HCEC 1CT (cell line): ENCODE measurements around the gene RAB36.

Source experiments
- DNase-seq: peaks from one replicate; pipeline ENCODE4 v3.0.0-alpha.2; 2017

Gene RAB36, protein sequence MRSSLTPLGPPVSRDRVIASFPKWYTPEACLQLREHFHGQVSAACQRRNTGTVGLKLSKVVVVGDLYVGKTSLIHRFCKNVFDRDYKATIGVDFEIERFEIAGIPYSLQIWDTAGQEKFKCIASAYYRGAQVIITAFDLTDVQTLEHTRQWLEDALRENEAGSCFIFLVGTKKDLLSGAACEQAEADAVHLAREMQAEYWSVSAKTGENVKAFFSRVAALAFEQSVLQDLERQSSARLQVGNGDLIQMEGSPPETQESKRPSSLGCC

DNA sequence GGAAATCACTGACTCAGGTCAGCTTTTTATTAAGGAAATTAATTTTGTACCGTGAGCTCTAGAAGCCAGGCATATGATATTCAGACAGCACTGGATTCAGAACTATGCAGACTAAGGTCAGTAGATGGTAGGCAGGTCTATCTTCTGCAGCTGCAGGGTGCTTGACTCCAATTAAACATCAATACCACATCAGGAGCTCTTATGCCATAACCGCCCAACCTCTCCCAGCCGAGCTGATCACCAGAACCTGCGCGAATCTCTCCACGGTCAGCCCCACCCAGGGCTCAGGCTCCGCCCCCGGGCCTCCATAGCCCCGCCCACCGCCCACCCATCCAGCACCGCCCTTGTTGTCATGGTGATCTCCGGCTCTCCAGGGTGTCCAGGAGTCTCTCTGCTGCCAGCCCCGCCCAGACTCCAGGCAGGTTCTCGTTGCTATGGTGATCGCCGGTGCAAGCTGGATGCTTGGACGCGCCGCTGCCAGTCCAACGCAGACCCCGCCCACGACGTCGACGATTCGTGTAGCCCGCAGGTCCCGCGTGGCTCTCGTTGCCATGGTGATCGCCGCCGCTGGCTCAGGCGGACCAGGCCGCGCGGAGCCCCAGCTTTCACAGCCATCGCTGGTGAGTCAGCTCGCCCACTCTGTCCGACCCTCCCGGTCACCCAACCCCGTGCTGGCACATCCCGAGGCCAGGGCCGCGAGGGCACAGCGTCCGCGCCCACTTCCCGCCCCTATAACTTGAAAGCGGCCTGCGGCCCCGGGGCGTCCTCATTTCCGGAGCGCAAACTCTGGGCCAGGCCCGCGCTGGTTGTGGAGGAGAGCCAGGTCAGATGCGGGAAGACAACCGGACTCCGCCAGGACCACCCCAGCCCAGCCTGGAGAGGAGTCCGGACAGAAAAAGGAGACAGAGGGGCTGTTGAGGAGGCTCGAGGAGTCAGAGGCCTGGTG lies at the start of gene RAB36:
Gene RAB36 (plus strand): TSS at position 546 of the 946 bp plus-strand sequence. CDS start 1,140 bp downstream, outside the sequence.
- peak; percentile 97 for DNase-seq

DNA sequence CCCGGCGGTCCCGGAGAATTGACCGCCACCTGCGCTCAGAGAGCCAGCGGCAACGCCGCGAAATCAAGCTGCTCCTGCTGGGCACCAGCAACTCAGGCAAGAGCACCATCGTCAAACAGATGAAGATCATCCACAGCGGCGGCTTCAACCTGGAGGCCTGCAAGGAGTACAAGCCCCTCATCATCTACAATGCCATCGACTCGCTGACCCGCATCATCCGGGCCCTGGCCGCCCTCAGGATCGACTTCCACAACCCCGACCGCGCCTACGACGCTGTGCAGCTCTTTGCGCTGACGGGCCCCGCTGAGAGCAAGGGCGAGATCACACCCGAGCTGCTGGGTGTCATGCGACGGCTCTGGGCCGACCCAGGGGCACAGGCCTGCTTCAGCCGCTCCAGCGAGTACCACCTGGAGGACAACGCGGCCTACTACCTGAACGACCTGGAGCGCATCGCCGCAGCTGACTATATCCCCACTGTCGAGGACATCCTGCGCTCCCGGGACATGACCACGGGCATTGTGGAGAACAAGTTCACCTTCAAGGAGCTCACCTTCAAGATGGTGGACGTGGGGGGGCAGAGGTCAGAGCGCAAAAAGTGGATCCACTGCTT lies 49.4 kb upstream of the RAB36 start:
- DNase-seq = no peak

DNA sequence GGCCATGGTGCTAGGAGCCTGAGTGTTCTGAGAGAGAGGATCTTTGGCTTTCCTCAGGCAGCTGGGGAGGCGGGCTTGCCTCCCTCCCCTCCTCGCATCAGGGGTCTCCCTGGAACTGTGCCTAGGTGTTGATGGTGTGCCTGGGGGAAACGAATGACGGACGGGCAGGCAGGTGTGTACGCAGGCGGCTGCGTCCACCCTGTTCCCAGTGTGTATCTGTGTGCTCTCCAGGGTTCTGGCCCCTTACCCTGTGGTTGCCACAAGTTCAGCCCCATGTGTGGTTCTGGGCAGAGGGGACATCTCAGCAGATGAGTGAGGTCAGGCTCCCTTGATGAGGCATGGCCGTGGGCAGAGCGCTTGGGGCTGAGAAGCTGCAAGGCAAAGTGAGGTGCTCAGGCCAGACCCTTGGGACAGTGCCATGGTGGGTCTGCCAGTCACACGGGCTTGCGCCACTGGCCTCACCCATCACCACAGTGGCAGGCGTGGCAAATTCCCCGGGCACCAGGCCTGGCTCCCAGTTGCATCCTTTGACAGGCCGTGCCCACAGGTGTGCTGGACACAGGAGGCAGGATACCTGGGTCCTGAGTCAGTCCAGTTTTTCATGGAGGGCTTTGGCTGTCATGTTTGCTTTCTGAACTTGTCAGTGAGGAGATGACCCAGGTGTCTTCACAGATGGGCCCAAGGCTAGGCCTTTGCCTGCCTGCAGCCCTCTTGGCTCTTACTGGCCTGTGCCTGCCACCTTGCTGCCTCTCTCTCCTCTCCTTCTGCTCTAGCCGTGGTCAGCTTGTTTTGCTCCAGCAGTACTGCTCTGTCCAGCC lies 47.7 kb upstream of the RAB36 start:
- no peak for DNase-seq

DNA sequence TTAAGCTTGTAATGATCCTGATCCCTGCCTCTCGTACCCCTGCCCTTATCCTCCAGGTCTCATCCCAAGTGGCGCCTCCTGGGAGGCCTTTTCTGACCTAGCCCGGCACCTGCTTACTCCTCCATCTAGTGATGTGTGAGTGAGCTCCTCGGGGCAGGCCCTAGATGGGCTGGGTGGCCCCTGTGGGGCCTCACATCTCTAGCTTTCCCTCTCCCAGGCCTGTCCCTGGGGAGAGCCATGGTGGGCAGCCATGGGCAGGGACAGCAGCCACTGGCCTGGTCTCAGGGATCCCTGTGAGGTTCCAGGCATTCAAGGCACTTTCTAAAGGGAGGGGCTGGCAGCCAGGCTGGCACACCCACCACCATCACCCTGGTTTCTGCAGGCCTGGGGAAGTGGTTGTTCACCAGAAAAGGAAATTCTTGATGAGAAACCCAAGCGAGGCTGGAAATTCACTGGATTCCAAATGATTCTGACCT lies 47.0 kb upstream of the RAB36 start:
- DNase-seq = no peak

DNA sequence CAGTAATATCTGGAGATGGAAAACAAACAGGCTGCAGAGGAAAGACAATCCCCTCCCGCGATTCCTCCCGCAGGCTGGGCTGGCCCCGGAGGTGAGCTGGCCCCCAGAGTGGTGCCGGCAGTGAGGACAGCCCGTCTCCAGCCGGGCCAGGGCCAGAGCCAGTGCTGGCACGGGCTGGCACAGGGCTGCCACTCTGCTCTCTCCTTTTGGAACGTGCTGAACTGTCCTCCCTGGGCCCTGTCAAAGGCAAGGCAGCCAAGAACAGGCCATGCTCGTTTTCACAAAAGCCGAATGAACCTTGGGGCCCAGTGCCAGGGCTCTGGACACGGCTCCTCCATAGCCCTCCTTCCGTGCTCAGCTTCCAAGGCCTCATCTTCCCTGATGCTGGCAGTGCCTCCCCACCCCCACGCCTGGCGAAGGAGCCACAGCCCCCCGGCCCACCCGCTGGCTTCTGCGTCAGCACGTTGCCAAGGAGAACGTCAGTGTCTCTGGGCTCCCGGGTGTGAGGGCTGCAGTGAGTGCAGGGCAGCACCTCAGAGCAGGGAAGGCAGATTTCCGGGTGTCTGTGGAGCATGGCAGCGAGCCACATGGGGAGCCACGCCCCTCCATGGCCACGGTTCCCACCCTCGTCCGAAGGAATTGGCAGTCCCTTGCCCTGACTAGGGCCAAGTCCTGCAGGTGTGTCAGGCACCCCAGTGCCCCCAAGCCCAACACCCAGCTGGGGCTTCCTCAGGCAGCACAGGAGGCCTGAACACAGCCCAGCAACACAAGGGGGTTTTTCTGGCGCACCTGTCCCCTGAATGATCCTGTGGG lies 46.4 kb upstream of the RAB36 start:
- no peak for DNase-seq

DNA sequence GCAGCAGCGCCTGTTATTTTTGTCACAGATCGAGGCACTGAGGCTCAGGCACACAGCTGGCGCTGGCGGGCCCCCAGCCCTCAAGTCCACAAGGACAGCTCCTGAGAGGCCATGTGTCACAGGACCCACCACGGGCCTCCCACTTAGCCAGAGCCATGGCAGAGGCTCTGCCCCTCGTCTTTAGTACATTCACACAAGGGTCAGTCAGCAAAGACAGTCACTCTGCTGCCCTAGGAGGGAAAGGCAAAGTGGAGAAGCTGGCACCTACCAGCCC lies 45.8 kb upstream of the RAB36 start:
- no peak for DNase-seq

DNA sequence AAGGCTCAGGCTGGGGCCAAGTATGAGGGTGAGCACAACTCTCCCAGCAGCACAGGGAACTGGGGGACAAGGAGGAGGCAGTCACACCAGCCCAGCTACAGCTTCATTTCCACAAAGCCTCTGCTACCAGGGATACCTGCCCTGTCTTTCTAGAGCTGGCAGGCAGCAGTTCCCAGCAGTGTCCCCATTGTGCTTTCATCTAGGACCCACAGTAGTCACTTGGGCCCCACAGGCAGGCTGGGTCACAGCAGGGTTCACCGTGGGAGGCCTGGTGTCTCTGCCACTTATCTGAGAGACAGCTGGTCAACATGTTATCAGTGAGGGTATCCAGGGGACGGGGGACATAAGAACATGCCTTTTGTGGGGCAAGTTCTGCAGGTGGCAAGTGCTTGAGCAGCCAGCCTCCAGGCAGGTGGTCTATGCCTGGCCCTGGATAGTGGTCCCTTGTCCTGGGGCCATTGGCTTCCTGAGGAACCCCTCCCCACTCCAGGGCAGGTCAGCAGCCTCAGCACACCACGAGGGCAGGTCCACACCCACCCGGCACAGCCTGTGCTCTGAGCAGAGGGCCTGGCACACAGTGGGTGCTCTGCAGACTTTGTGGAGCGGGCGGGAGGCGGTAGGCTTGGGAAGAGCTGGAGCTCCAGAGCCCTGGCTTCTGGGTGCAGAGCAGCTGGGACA lies 45.0 kb upstream of the RAB36 start:
- DNase-seq = no peak

DNA sequence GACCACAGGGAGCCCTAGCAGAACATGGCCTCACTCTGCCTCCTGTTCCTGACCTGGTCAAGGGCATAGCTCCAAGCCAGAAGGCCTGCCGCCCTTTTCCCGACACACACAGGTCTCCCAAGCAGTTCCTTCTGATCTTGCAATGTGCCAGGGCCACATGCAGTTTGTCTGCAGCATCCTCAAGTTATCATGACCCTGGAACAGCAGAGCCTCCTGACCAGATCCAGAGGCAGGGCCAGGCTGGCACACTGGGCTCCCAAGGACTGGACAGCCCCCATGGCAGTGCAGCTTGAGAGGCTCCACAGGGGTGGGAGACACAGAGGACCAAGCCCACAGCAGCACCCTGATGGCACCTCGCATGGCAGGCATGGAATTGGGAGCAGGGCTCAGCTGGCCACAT lies 43.8 kb upstream of the RAB36 start:
- no peak for DNase-seq

DNA sequence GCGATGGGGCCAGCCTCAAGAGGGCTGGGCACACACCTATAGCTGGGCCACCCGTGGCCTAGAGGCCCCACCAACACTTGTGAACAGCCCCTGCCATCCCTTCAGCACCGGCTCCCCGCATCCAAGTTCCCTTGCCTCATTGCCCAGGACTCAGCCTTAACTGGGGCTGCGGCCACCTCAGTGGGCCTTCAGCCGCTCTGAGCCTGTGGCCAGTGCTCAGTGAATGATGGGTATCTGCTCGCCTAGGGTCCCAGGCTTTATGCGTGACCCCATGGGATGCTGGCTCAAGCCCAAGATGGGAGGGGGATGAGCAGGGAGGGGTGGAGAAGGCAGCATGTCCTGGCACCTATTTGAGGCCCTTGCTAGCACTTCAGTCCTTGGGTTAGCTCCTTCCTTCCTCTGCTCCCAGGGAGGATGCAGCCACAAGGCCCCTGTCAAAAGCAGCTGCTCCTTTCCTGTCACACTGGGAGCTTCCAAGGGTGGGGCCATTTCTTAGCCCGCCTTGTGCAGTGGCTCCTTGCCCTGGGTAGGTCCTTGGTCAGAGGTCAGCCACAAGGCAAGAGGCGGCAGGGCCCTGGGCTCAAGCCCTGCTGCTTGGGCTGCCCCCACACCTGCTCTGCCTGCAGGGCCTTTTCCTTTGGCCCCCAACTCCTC lies 43.1 kb upstream of the RAB36 start:
- no peak for DNase-seq

DNA sequence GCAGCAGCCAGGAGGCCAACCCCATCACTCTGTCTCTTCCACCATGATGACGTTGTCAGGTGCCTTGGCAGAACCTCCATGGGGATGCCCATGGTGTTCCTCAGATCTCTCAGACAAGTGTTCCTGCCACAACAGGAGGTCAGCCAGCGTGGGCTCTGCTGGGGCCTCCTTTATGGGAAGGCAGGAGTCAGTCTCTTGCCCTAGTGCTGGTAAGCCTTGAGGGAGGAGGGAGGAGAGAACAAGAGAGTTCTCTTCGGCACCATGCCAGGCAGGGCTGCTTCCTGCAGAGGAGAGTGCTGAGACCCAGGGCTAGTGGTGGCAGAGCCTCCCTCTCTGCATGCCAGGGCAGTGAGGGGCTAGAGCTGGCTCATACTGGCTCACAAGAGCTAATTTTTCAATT lies 42.5 kb upstream of the RAB36 start:
- no peak for DNase-seq

DNA sequence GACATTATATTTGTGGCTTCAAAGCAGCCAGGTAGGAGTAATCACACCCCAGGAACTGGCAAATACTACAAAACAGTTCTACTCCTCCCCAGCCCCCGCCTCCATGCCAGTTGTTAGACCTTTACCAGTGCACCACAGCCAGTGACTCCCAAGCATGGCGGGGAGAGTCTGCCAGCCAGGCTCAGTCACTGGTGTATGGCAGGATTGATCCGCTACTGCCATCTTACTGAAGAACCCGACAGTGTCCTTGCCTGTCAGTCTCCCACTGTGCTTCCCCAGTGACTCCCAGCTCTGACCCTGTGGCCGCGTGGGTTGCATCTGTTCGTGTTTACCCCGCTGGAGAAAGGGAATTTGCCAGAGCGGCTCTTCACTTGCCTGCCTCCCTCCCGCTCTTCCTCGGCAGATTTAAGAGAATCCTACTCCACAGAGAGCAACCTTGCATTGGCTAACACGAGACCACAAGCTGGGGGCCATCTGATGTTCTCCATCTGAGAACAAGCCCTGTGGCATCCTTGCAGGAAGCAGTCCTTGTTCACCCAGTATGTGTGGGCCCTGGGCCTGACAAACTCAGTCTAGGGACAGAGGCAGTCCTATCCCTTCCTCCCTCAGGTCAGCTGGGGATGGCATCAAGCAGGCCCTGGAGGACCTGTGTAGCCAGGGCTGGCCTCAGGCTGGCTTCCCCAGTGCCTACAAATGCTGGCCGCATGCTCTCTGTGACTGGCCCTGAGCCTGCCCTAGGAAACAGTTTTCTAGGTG lies 41.9 kb upstream of the RAB36 start:
- DNase-seq = no peak

DNA sequence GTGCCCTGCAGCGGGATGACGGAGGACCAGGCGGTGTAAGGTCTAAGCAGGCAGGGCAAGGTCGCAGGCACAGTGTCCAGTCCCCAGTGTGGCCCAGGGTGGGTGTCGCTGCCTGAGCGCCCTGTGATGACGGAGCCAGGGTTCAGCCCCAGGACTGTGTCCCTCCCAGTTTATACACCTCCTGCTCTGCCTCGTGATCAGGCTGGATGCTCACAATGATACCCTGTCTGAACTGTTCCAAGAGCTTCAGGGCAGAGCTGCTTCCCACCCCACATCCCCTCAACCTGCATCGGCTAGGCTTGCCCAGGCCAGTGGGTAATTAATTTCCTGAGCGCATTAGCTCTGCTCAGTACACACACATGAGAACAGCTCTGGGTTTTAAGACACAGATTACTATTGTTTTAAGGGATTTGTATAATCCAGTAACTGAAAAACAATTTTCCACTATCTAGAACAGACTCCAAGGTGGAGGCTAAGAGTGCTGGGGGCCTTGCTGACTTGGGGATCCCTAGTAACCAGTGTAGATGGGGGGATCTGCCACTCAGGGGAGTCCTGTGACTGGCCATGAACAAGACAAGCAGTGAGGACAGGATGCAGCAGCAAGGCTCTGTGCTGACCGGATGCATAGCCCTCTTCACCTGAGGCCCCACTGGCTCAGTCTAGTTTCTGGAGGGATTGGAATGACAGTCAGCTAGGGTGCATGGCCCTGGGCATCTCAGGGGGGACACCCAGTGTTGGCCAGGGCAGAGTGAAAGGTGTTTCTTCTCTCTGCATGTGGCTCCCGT lies 40.9 kb upstream of the RAB36 start:
- no peak for DNase-seq

DNA sequence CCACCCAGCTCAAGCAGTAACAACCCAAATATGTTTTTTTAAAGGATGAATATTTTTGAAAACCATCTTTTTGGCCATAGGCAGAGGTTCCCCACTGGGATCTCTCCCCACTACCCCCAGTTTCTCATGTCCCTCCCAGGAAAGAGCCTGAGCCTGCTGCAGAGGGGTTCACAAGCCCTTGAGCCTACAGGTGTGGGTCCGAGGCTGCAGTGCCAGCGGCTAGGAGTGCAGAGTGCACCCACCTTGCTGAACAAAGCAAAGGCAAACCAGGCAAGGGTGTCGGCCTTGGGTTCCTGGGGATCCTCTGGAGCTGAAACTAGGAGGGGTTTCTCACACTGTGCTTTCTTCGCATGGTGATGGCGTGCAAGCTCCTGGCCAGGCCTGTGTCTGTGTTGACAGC lies 40.0 kb upstream of the RAB36 start:
- DNase-seq = no peak

DNA sequence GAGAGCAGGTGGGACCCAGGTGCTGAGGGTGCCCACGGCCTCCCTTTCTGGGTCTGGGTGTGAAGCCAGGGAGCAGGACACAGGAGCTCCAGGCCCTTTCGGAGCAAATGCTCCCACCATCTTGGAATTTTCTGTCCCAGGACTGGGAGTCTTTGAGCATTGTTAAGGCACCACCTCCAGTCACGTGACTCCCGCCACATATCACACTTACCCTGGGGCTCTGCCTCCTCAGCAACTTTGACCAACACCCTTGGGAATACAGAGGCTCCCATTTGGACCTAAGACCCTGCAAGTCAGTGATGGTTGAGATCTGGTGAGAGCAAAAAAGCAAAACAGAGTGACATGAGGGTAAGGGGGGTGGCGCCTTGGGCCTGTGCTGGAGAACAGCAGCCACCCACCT lies 39.4 kb upstream of the RAB36 start:
- no peak for DNase-seq

DNA sequence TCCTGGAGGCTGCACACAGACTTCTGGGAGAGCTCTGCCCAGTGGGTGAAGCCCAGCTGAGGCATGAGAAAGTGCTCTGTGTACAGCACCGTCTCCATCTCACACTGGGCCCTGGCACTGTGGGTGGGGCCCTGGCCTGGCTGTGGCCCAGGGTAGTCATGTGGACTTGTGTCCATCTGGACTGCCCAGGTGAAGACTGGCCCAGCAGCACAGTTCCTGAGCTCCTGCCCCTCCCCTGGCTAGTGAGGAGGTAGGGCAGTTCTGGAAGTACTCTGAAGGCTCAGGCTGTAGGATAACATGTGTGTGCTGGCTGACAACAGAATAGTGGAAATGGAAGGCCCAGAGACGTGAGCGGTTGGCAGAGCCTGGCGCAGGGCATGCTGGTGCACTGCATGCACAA lies 38.9 kb upstream of the RAB36 start:
- no peak for DNase-seq

DNA sequence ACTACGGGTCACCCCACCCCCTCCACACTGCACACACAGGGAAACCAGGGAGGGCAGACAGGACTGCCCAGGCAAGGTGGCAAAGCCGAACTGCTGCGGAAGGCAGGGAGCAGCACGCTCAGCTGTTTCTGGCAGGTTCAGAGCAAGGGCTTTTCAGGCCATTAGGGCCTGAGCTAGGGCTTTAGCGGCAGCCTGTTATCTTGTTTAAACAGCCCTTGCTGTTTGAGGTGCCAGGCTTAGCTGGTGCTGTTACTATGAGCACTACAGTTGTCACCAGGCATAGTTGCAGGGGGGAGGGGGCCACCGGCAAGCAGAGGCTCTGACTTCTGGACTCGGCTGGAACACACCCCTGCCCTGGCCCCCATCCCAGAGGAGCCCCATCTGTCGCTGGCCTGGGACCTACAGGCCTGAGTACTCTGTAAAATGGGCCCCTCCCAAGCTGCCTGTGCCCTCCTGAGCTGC lies 38.3 kb upstream of the RAB36 start:
- no peak for DNase-seq

DNA sequence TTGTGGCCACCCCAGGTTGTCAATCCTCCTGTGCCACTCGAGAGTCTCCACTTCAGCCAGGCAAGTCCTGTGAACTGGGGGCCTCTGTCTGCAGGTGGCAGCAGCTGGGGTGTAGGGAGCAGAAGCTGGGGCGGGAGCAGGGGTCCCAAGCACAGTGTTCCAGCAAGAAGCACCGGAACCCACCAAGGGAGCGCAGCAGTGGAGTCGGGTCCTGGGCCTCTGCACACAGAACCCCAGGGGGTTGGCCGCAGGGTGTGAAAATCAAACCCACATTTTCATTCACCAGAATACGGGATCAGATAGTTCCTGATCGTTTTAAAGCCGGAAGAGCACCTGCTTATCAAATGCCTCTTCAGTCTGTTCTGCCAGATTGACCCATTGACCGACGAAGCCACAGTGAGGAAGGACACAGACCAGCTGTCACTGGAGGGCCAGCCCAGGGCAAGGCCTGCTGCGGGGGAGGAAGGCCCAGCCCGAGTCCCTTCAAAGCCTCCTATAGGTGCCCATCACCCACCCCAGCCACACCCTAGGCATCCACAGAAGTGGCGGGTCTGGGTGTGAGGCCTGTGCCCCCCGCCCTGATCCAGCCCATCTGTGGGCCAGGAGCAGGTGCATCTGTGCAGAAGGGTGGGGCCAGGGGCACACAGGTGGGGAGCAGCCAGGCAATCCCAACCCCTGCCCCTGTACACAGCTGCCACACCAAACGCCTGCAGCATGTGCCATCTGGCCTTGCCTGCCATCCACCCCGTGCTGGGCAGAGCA lies 37.6 kb upstream of the RAB36 start:
- DNase-seq = no peak
